ENCODE measurements around the gene COX6B2.
A peak's percentile ranks its signal among the peaks of the same experiment; 100 is the strongest.

COX6B2 gene

GRCh38 chr19:55325172-55325571, 29.3 kb downstream of the COX6B2 start, which contains the start of gene TMEM150B:
TSS of gene TMEM150B (minus strand) at chr19:55325341. CDS start at chr19:55321036, 4,305 bp downstream.
- H3K4me2 ChIP-seq: peak within 1 kb of the TSS; percentile 89

GRCh38 chr19:55324662-55325061, 29.9 kb downstream of the COX6B2 start:
- H3K9me3 ChIP-seq: no peaks in the 10 kb centered on the region
- peak overlapping the region; percentile 63; the same call in 1 of the 2 replicates for H3K9ac ChIP-seq
- peak overlapping the region; percentile 38; the same call in 1 of the 2 replicates for H3K4me3 ChIP-seq
- no peaks in the 10 kb centered on the region for H4K20me1 ChIP-seq
- H3K4me2 ChIP-seq: peak overlapping the region; percentile 89
- H3K27me3 ChIP-seq: no peaks in the 10 kb centered on the region
- no peaks in the 10 kb centered on the region for H3K36me3 ChIP-seq
- peaks cover 61% of the 10 kb centered on the region for H3K4me1 ChIP-seq
- H3K27ac ChIP-seq: peak overlapping the region; percentile 73
- no peak for TF ChIP-seq Cebpa-rat (IDR thresholded peaks at IDR 0.05)

More at GRCh38 chr19:55325172-55325571, 29.3 kb downstream of the COX6B2 start, which contains the start of gene TMEM150B:
- Histone ChIP-seq H3K9ac (peak within 1 kb of the TSS; percentile 63; the same call in 1 of the 2 replicates), H3K27me3 (no peaks in the 10 kb centered on the region), H3K27ac (peak within 1 kb of the TSS; percentile 73), H3K4me1 (peaks cover 61% of the 10 kb centered on the region), H3K4me3 (peak within 1 kb of the TSS; percentile 38; the same call in 1 of the 2 replicates), H3K9me3 (no peaks in the 10 kb centered on the region), H4K20me1 (no peaks in the 10 kb centered on the region), H3K36me3 (no peaks in the 10 kb centered on the region)
- TF ChIP-seq Cebpa-rat (IDR thresholded peaks at IDR 0.05): no peak

GRCh38 chr19:55322204-55322885, 32.2 kb downstream of the COX6B2 start:
- Histone ChIP-seq H3K27me3 (no peaks in the 10 kb centered on the region), H3K4me3 (no peak overlapping the region), H3K9ac (no peak overlapping the region), H3K36me3 (no peaks in the 10 kb centered on the region), H3K27ac (no peak overlapping the region), H4K20me1 (no peaks in the 10 kb centered on the region), H3K4me2 (peak overlapping the region; percentile 54), H3K4me1 (peaks cover 61% of the 10 kb centered on the region), H3K9me3 (no peaks in the 10 kb centered on the region)
- TF ChIP-seq Cebpa-rat (IDR thresholded peaks at IDR 0.05): no peak

- Histone ChIP-seq H3K4me1 (peaks cover 58% of the 10 kb centered on the region), H3K27me3 (no peaks in the 10 kb centered on the region), H3K27ac (0 out of 2 replicates have a peak overlapping the region, but pooled peaks have one; percentile 34), H3K9me3 (no peaks in the 10 kb centered on the region), H3K9ac (no peak overlapping the region), H3K36me3 (no peaks in the 10 kb centered on the region), H3K4me3 (no peak overlapping the region), H3K4me2 (peak overlapping the region; percentile 54), H4K20me1 (no peaks in the 10 kb centered on the region)
- no peak for TF ChIP-seq Cebpa-rat (IDR thresholded peaks at IDR 0.05)
Observed at GRCh38 chr19:55321466-55322137, 32.9 kb downstream of the COX6B2 start.

- H3K4me3 ChIP-seq: no peak overlapping the region
- no peaks in the 10 kb centered on the region for H4K20me1 ChIP-seq
- H3K9me3 ChIP-seq: no peaks in the 10 kb centered on the region
- H3K27me3 ChIP-seq: no peaks in the 10 kb centered on the region
- H3K36me3 ChIP-seq: no peaks in the 10 kb centered on the region
- H3K4me2 ChIP-seq: peak overlapping the region; percentile 54
- no peak overlapping the region for H3K9ac ChIP-seq
- TF ChIP-seq Cebpa-rat (IDR thresholded peaks at IDR 0.05): no peak
- H3K27ac ChIP-seq: no peak overlapping the region
- H3K4me1 ChIP-seq: peaks cover 51% of the 10 kb centered on the region
Observed at GRCh38 chr19:55320844-55321419, 33.6 kb downstream of the COX6B2 start.

GRCh38 chr19:55319785-55320184, 34.7 kb downstream of the COX6B2 start:
- no peaks in the 10 kb centered on the region for H4K20me1 ChIP-seq
- no peak for TF ChIP-seq Cebpa-rat (IDR thresholded peaks at IDR 0.05)
- no peak overlapping the region for H3K4me3 ChIP-seq
- no peak overlapping the region for H3K9ac ChIP-seq
- H3K27me3 ChIP-seq: no peaks in the 10 kb centered on the region
- H3K27ac ChIP-seq: no peak overlapping the region
- no peak overlapping the region for H3K4me2 ChIP-seq
- H3K9me3 ChIP-seq: no peaks in the 10 kb centered on the region
- no peaks in the 10 kb centered on the region for H3K36me3 ChIP-seq
- peaks cover 39% of the 10 kb centered on the region for H3K4me1 ChIP-seq

GRCh38 chr19:55316646-55317045, 37.9 kb downstream of the COX6B2 start:
- Histone ChIP-seq H3K4me3 (no peak overlapping the region), H3K27ac (no peak overlapping the region), H3K4me2 (no peak overlapping the region), H3K9me3 (no peaks in the 10 kb centered on the region), H3K4me1 (peaks cover 8% of the 10 kb centered on the region), H3K27me3 (no peaks in the 10 kb centered on the region), H4K20me1 (no peaks in the 10 kb centered on the region), H3K36me3 (peaks cover 9% of the 10 kb centered on the region; the same call in 1 of the 2 replicates), H3K9ac (no peak overlapping the region)
- TF ChIP-seq Cebpa-rat (IDR thresholded peaks at IDR 0.05): no peak

- H3K9me3 ChIP-seq: no peaks in the 10 kb centered on the region
- H4K20me1 ChIP-seq: no peaks in the 10 kb centered on the region
- H3K27ac ChIP-seq: no peak overlapping the region
- peaks cover 2% of the 10 kb centered on the region for H3K4me1 ChIP-seq
- TF ChIP-seq Cebpa-rat (IDR thresholded peaks at IDR 0.05): no peak
- no peak overlapping the region for H3K4me3 ChIP-seq
- peaks cover 13% of the 10 kb centered on the region; the same call in 1 of the 2 replicates for H3K36me3 ChIP-seq
- H3K27me3 ChIP-seq: no peaks in the 10 kb centered on the region
- no peak overlapping the region for H3K9ac ChIP-seq
- no peak overlapping the region for H3K4me2 ChIP-seq
Observed at GRCh38 chr19:55315956-55316525, 38.5 kb downstream of the COX6B2 start.

GRCh38 chr19:55314396-55314795, 40.1 kb downstream of the COX6B2 start:
- Histone ChIP-seq H3K4me2 (no peak overlapping the region), H3K36me3 (peaks cover 19% of the 10 kb centered on the region), H3K9ac (no peak overlapping the region), H3K9me3 (no peaks in the 10 kb centered on the region), H4K20me1 (no peaks in the 10 kb centered on the region), H3K27me3 (no peaks in the 10 kb centered on the region), H3K4me1 (peaks cover 13% of the 10 kb centered on the region), H3K27ac (no peak overlapping the region), H3K4me3 (no peak overlapping the region)
- TF ChIP-seq Cebpa-rat (IDR thresholded peaks at IDR 0.05): no peak
